Stomach (tissue), 9 donors: ENCODE measurements around the gene FRMPD4. TPM values are rescaled to one million over a fixed set of nuclear protein-coding genes. Genes with fewer than 3 reads are reported as not detected.

Experiments used
- DNase-seq, 2 donors: peaks; one replicate each; pipeline versions ENCODE4 v3.0.0 to v3.0.0-alpha.2; 2013 to 2019
- H3K27ac ChIP-seq, 5 donors: fragments of 200-600 bp in 4 of 5; sonication (generic) in 4 of 5; one replicate each; pipeline ENCODE4 v1.5.1; 2013 to 2019; ENCODE audit warnings: mild to moderate bottlenecking in 1 of 5, moderate library complexity in 1 of 5
- H3K27me3 ChIP-seq, 3 donors: fragments of 200-600 bp; sonication (generic); one replicate each; pipeline ENCODE4 v1.5.1; 2017 to 2019; ENCODE audit warnings: mixed run types in 1 of 3
- H3K36me3 ChIP-seq, 4 donors: fragments of 200-600 bp; sonication (generic); 1 replicate in 3 of 4; 2 replicates in 1 of 4; pipeline ENCODE4 v1.5.1; 2016 to 2019
- H3K4me1 ChIP-seq, 4 donors: fragments of 200-600 bp; sonication (generic); one replicate each; pipeline ENCODE4 v1.5.1; 2016 to 2019
- H3K4me3 ChIP-seq, 4 donors: fragments of 200-600 bp; sonication (generic) in 3 of 4; one replicate each; pipeline ENCODE4 v1.5.1; 2016 to 2019; ENCODE audit warnings: mild to moderate bottlenecking in 1 of 4
- H3K9me3 ChIP-seq, 4 donors: fragments of 200-600 bp; sonication (generic); one replicate each; pipeline ENCODE4 v1.5.1; 2016 to 2019
- EP300 ChIP-seq: sonication (generic); formaldehyde crosslinking; IDR thresholded peaks from one replicate; pipeline ENCODE4 v1.6.1; 2017; ENCODE audit warnings: antibody characterized with exemption
- POLR2A ChIP-seq, 4 donors: fragments of 450-650 bp; IDR thresholded peaks; one replicate each; pipeline ENCODE4 v1.6.1; 2016; ENCODE audit warnings: antibody characterized with exemption in 4 of 4, control low read depth in 2 of 4, mild to moderate bottlenecking in 1 of 4, moderate library complexity in 1 of 4
- POLR2AphosphoS5 ChIP-seq, 3 donors: sonication (generic); formaldehyde crosslinking; IDR thresholded peaks; one replicate each; pipeline ENCODE4 v1.6.1; 2016; ENCODE audit warnings: antibody characterized with exemption in 3 of 3
- WGBS, 5 donors: extraction: QIAGEN DNeasy Blood & Tissue Kit in 3 of 5; methylation state at CpG; one replicate each; pipeline versions ENCODE4 v1.1.5 to v1.1.7; 2013 to 2018; 5-methylcytosine and 5-hydroxymethylcytosine counted together
- intact Hi-C: fragments of 100-400 bp; cut with DNase I; formaldehyde crosslinking; loops from one replicate; pipeline ENCODE4 v1.15.1; 2023; ENCODE audit warnings: low total_unique reads
- polyA plus RNA-seq, 3 donors: library from polyadenylated mRNA; stranded (reverse); fragments of 200-250 nt; gene quantifications; one replicate each; pipeline ENCODE4 v1.2.3, GENCODE V29; 2013
- total RNA-seq, 5 donors: library from RNA; depleted of rRNA; stranded (reverse); fragments of >200 nt; gene quantifications; one replicate each; pipeline versions ENCODE4 v1.1.0 to v1.2.3, GENCODE V29; 2014 to 2016
- TF ChIP-seq, protein P1 (sequence below), 7 experiments: fragments of 450-650 bp in 4 of 7; fragments of 200-600 bp in 3 of 7; sonication (generic) in 3 of 7; IDR thresholded peaks; one replicate each; pipeline ENCODE4 v1.5.1; 2016 to 2019; ENCODE audit warnings: antibody characterized with exemption in 7 of 7, control low read depth in 2 of 7, mild to moderate bottlenecking in 1 of 7
- donor health status: healthy with polysubstance abuse.
- donor health status: Bipolar disorder and iron deficiency.
- donor health status: healthy.

FRMPD4 gene
- total and polyA plus RNA-seq, 8 donors: 0.03 to 2.6 (median 0.55) TPM; not detected in 5

DNA sequence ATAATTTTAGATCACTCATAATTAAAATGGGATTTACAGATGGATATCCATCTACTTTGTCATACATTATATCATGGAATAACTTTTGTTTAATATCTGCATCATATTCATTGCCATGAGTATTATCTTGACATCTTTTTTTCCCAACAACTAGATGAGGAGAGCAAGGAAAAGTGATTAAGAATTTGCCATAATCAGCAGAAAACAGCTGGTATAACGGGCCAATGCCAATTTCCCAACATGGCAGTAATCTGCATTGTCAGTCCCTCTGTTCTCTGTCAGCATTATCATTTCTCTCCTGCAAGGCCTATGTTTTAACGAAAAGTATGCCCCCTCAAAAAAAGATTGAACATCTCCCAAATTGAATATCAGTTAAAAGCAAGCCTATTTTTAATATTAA lies 314.0 kb downstream of the FRMPD4 start:
- no peaks in the 10 kb centered on the region for H3K36me3 ChIP-seq
- no peak overlapping the region for H3K27ac ChIP-seq
- intact Hi-C loops: no loop called here
- peaks cover 0 to 3% (median 0%) of the 10 kb centered on the region in 3 donors for H3K27me3 ChIP-seq
- no peaks in the 10 kb centered on the region for H3K4me1 ChIP-seq
- WGBS, 5 donors: 45 to 70% (median 54%) methylated on average over 2 of the region's 2 CpGs
- no peak for DNase-seq
- H3K9me3 ChIP-seq: no peaks in the 10 kb centered on the region
- TF ChIP-seq POLR2A (IDR thresholded peaks at IDR 0.05) (no peak), EP300 (no peak), POLR2AphosphoS5 (IDR thresholded peaks at IDR 0.05) (no peak)
- TF ChIP-seq, protein P1, sequence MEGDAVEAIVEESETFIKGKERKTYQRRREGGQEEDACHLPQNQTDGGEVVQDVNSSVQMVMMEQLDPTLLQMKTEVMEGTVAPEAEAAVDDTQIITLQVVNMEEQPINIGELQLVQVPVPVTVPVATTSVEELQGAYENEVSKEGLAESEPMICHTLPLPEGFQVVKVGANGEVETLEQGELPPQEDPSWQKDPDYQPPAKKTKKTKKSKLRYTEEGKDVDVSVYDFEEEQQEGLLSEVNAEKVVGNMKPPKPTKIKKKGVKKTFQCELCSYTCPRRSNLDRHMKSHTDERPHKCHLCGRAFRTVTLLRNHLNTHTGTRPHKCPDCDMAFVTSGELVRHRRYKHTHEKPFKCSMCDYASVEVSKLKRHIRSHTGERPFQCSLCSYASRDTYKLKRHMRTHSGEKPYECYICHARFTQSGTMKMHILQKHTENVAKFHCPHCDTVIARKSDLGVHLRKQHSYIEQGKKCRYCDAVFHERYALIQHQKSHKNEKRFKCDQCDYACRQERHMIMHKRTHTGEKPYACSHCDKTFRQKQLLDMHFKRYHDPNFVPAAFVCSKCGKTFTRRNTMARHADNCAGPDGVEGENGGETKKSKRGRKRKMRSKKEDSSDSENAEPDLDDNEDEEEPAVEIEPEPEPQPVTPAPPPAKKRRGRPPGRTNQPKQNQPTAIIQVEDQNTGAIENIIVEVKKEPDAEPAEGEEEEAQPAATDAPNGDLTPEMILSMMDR (IDR thresholded peaks at IDR 0.05): no peak
- H3K4me3 ChIP-seq: no peak overlapping the region

GRCh38 chrX:12460929-12461328 lies 322.7 kb downstream of the FRMPD4 start:
- WGBS, 5 donors: 60 to 83% (median 77%) methylated on average over 2 of the region's 2 CpGs
- H3K4me3 ChIP-seq: no peak overlapping the region
- intact Hi-C loops: no loop called here
- H3K27ac ChIP-seq: no peak overlapping the region
- H3K36me3 ChIP-seq: no peaks in the 10 kb centered on the region
- H3K4me1 ChIP-seq: no peaks in the 10 kb centered on the region
- no peaks in the 10 kb centered on the region for H3K9me3 ChIP-seq
- TF ChIP-seq EP300 (no peak), POLR2AphosphoS5 (IDR thresholded peaks at IDR 0.05) (no peak), POLR2A (IDR thresholded peaks at IDR 0.05) (no peak)
- TF ChIP-seq, protein P1 (IDR thresholded peaks at IDR 0.05): no peak
- H3K27me3 ChIP-seq: no peaks in the 10 kb centered on the region
- DNase-seq: no peak

DNA sequence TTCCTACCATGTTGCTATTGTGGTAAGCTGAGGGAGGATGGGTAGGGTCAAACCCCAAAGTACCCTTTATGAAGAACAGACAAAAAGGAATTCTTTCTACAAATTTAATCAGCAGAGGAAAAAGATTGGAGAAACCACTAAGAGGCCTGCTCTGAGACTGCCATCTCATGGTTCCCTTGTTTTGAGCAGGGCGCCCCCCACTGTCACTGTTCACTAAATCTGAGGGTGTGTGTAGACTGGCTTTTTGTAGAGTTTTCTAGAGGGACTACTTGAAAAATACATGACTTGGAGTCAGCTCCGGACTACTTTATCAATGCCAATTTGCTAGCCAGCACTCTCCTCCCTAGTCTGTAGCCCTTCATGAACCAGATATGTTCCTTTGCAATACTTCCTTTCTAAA lies 324.8 kb downstream of the FRMPD4 start:
- Histone ChIP-seq H3K27ac (no peak overlapping the region), H3K4me1 (no peaks in the 10 kb centered on the region), H3K4me3 (no peak overlapping the region), H3K27me3 (no peaks in the 10 kb centered on the region), H3K9me3 (no peaks in the 10 kb centered on the region), H3K36me3 (no peaks in the 10 kb centered on the region)
- no peak for DNase-seq
- WGBS, 5 donors: 63 to 90% (median 79%) methylated on average over 2 of the region's 2 CpGs
- intact Hi-C loops: no loop called here
- TF ChIP-seq POLR2AphosphoS5 (IDR thresholded peaks at IDR 0.05) (no peak), POLR2A (IDR thresholded peaks at IDR 0.05) (no peak), EP300 (no peak)
- TF ChIP-seq, protein P1 (IDR thresholded peaks at IDR 0.05): no peak

DNA sequence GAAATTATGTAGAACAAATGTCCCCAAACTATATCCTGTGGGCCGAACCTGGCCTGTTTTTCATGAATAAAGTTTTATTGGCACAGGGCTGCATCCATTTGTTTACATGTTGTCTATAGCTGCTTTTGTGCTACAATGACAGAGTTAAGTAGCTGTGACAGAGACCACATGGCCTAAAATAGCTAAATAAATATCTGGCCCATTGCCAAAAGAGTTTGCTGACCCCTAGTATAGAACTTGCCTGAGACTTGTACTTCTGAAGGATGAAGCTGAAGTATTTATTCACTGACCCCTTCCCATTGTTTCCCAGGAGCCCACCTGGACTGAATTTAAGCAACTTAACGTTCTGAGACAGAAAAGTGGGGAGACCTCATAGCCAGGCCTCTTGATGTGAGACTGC lies 325.6 kb downstream of the FRMPD4 start:
- Histone ChIP-seq H3K36me3 (no peaks in the 10 kb centered on the region), H3K4me3 (no peak overlapping the region), H3K27me3 (no peaks in the 10 kb centered on the region), H3K4me1 (no peaks in the 10 kb centered on the region), H3K9me3 (no peaks in the 10 kb centered on the region), H3K27ac (no peak overlapping the region)
- TF ChIP-seq EP300 (no peak), POLR2A (IDR thresholded peaks at IDR 0.05) (no peak), POLR2AphosphoS5 (IDR thresholded peaks at IDR 0.05) (no peak)
- TF ChIP-seq, protein P1 (IDR thresholded peaks at IDR 0.05): no peak
- intact Hi-C loops: no loop called here
- 47 to 77% (median 64%) methylated on average over 2 of the region's 2 CpGs for WGBS, 5 donors
- DNase-seq: no peak
